EL (cell line): Measurements from ENCODE around the gene YIPF7.

ENCODE experiments used
- DNase-seq: peaks from one replicate; pipeline ENCODE4 v3.0.0-alpha.2; 2016

Gene YIPF7

GRCh38 chr4:44651425-44651824 is at the start of gene YIPF7:
Gene YIPF7, minus strand, starts transcription at chr4:44651625. Its CDS starts 1,525 bp downstream, at chr4:44650100.
- no peak for DNase-seq

GRCh38 chr4:44701037-44701436 is 49.6 kb upstream of the YIPF7 start:
- DNase-seq: no peak

GRCh38 chr4:44700427-44700826 is 49.0 kb upstream of the YIPF7 start:
- DNase-seq: no peak

- no peak for DNase-seq
These were observed 33.2 kb upstream of the YIPF7 start for GRCh38 chr4:44684648-44685047.

- peak; percentile 1 for DNase-seq
These were observed 27.6 kb upstream of the YIPF7 start for GRCh38 chr4:44679060-44679459.

DNA sequence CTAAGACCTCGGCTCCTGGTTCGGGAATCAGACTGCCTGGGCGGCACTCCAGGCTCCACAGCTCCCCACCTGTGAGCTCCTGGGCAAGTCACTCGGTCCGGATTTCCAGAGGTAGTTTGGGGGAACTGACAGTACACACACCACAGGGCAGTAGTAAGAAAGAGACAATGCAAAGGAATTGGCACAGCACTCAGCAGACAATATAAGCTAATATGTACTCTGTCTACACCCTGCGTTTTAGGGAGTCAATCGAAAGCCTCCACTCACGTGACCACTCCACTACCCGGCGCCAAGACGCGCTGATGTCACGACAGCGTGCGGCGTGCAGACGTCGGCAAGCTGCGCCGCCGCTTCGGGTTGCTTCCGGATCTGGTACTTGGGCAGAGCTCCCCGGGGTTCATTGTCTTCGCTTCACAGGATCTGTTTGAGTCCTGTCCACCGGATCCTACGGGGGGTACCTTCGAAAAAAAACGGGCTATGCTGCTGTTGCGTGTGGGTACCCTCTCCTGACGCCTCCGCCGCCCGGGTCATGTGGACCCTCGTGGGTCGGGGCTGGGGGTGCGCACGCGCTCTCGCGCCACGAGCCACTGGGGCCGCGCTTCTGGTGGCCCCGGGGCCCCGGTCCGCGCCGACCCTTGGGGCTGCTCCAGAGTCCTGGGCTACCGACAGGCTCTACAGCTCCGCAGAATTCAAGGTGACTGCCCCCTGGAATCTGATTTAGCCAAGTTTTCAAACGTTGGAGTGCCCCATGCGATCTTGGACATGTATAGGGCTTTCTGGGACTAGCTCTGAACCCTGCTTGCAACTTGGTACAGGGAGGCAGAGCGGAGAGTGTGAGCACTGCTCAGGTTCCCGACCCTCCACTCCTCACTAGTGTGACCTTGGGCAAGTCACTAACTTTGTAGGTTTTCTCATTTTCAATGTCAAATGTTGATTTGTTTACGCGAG is 26.9 kb upstream of the YIPF7 start, which contains the start of gene GUF1:
GUF1 (plus strand) TSS at position 327 of the 948 bp plus-strand sequence; CDS start at position 530, 203 bp downstream.
- peak; percentile 86 for DNase-seq

DNA sequence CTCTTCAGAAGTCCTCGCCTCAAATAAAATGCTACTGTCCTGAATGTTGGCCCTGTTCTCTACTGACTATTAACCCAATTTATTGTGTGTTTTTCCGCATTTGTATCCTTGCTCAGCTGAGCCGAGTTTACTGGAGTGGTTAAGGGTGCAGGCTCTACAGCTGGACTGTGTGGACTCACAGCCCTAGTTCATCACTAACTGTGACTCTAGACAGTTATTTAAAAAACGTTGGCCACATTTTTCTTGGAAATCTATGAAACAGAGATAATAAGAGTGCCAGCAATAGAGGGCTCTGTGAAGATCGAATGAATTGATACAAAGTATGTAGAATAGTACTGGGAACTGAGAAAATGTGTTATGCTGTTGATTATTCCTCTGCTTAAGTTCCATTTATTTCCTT is 23.9 kb upstream of the YIPF7 start:
- no peak for DNase-seq

GRCh38 chr4:44674471-44674870 is 23.0 kb upstream of the YIPF7 start:
- no peak for DNase-seq

DNA sequence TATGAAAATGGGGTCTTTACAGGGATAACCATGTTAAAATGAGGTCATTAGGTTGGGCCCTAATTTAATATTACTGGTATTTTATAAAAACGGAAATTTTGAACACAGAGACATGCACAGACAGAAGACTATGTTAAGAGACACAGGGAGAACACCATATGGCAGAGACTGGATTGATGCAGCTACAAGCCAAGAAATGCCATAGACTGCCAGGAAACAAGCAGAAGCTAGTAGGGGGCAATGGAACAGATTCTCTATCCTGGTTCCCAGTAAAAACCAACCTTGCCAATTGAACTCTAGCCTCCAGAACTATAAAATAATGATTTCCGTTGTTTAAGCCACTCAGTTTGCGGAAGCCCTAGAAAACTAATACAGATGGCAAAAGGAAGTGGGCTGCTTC is 20.2 kb upstream of the YIPF7 start:
- no peak for DNase-seq

GRCh38 chr4:44670506-44671199 is 19.2 kb upstream of the YIPF7 start:
- DNase-seq: no peak

GRCh38 chr4:44668526-44668925 is 17.1 kb upstream of the YIPF7 start:
- no peak for DNase-seq

DNA sequence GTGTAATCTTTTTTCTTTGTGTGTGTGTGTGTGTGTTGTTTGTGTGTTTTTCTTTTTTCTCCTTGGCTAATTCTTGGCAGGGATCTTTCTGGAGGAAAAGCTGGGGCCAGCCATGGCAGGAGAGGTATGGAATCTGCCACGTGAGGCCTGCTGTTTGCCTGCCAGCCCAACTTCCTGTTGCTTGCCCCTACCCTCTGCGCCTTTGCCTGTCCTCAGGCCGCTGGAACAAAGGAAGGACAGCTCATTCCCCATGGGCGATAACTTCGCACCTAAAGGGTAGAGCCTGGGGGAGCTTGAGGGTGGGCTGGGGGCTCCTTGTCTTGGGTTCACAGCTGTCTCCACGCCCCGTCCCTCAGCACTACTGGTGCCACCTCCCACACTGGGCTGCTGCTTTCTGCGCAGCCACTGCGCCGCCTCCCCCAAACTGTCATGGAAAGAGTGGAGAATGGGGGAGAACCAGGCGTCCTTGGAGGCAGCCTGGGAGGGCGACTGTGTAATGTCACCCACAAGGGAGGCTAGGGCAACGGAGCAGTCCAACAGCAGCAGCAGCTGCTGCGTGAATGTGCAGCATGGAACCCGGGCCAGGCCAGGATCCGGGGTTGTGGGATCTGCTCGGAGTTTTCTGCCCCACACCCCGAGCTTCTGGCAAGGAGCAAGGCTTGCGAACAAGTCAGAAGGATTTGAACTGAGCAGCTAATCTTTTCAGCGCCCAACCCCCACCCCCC is 12.3 kb upstream of the YIPF7 start:
- DNase-seq: no peak

GRCh38 chr4:44662623-44663005 is 11.2 kb upstream of the YIPF7 start:
- DNase-seq: no peak

- no peak for DNase-seq
These were observed 10.7 kb upstream of the YIPF7 start for GRCh38 chr4:44661940-44662622.

DNA sequence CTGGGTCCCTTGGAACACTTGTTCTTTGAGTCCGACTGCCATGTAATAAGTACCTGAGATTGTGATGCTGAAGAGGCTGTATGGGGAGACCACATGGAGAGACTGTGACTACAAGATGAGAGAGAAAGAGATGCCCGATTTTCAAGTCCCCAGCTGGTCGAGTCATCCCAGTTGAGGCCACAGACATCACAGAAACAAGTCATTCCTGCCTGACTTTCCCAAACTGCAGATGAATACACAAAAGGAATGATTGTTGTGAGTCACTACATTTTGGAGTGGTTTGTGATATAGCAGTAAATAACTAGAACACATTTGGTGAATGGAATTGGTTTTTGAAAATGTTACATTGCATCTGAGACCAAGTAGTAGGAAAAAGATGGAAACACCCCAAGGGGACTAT is 9.0 kb upstream of the YIPF7 start:
- DNase-seq: no peak

GRCh38 chr4:44652002-44652401 is 577 bp upstream of the YIPF7 start:
- DNase-seq: no peak

DNA sequence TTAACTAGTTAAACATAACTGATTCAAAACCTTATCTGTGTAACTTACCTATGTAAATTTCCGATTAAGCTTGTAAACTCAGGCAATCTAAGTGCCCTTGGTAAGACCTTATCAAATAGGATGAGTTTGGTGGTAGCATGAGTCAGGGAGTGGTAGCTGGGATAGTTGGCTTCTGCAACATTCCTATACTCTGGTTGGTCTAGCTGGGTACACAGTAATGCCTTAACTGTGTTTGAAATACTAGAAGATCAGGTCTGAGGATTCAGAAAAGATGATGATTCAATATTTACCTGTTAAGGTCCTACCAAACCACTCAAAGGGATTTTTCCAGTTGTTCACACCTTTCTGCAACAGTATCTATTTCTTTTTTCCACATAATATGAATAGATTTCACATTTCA is 5.3 kb downstream of the YIPF7 start:
- no peak for DNase-seq

- DNase-seq: no peak
These were observed 13.3 kb downstream of the YIPF7 start for GRCh38 chr4:44638091-44638490.

DNA sequence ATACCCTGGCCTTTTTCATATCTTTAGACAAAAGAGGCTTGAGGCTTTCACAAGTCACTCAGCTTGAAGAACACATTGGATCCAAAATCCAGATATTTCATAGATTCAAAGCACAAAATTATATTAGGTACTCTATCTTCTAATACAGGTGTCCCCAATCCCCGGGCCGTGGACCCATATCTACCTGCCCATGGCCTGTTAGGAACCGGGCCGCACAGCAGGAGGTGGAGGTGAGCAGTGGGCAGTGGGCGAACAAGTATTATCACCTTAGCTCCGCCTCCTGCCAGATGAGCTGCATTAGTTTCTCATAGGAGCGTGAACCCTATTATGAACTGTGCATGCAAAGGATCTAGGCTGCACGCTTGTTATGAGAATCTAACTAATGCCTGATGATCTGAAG is 18.7 kb downstream of the YIPF7 start:
- no peak for DNase-seq

DNA sequence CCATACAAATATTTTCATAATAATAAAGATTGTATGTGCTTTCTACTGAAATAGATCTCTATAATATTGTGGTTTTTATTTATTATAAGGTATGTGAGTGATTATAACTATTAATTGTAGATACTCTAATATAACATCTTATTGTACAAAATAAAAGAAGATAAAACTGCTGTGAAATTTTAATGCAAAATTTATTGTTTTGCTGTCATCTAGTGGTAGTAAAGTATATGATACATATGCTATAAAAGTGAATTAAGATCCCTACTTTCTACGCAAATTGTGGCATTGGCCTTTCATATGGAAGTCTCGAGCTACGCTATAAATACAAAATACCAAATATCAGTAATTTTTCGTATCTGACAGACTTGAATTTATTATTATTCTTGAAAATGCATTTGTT is 19.3 kb downstream of the YIPF7 start:
- DNase-seq: no peak

DNA sequence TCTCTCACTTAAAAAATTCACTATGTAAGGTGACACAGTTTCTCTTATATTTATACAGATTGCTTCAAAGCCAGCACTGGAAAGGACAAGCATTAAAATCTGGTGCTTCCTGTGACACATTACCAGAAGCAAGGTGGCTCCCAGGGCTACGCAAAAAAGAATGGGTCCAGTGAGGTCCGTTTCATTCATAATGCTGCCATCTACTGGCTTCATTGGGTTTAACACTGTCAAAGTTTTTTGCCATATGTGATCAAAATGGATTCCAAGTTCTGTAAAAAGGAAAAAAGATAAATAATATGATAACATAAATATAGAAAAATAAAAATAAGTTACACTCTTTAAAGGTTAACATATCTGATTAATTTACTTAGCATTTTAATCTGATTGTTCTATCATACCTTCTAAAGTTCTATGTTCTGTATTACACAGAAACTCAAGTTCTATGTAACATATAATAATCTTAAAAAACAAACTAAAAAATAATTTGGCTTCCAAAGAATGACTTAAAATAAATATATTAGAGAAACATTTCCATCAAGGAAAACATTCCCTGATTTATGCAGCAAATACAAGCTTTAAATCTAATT is 22.1 kb downstream of the YIPF7 start:
- peak; percentile 36 for DNase-seq

GRCh38 chr4:44623676-44624075 is 27.7 kb downstream of the YIPF7 start:
- no peak for DNase-seq
